MM.1S (cell line): Measurements from ENCODE around the gene SCN3B.

Experiments used
- DNase-seq: peaks from one replicate; pipeline ENCODE4 v3.0.0-alpha.2; 2015
- H2AFZ ChIP-seq: fragments of 300-600 bp; sonication (generic); 2 replicates; pipeline ENCODE4 v1.6.0; 2016; ENCODE audit warnings: antibody characterized with exemption, low read length
- H3F3A ChIP-seq: fragments of 300-600 bp; sonication (generic); 2 replicates; pipeline ENCODE4 v1.6.1; 2016; ENCODE audit warnings: mild to moderate bottlenecking, antibody characterized with exemption, low read length, moderate library complexity, mixed read lengths; ENCODE audit not compliant: insufficient read depth
- H3K27ac ChIP-seq: fragments of 300-600 bp; sonication (generic); 2 replicates; pipeline ENCODE4 v1.5.1; 2016; ENCODE audit warnings: mild to moderate bottlenecking, low read length
- H3K27me3 ChIP-seq: fragments of 300-600 bp; sonication (generic); replicated peaks from 2 replicates; pipeline ENCODE4 v1.6.0; 2016; ENCODE audit warnings: low read length; ENCODE audit not compliant: insufficient read depth
- H3K36me3 ChIP-seq: fragments of 300-600 bp; sonication (generic); replicated peaks from 2 replicates; pipeline ENCODE4 v1.6.1; 2016; ENCODE audit warnings: mild to moderate bottlenecking, low read length, mixed read lengths; ENCODE audit not compliant: insufficient read depth
- H3K4me1 ChIP-seq: fragments of 300-600 bp; sonication (generic); 2 replicates; pipeline ENCODE4 v1.6.1; 2016; ENCODE audit warnings: low read length, mixed read lengths
- H3K4me2 ChIP-seq: fragments of 300-600 bp; sonication (generic); 2 replicates; pipeline ENCODE4 v1.6.0; 2016; ENCODE audit warnings: low read depth, low read length
- H3K4me3 ChIP-seq: fragments of 300-600 bp; sonication (generic); 2 replicates; pipeline ENCODE4 v1.5.1; 2016; ENCODE audit warnings: low read length, mixed read lengths
- H3K79me2 ChIP-seq: fragments of 300-600 bp; sonication (generic); 2 replicates; pipeline ENCODE4 v1.6.1; 2016; ENCODE audit warnings: mixed run types, low read length, mixed read lengths
- H3K9ac ChIP-seq: fragments of 300-600 bp; sonication (generic); 2 replicates; pipeline ENCODE4 v1.6.1; 2016; ENCODE audit warnings: low read length, mixed read lengths
- H3K9me2 ChIP-seq: fragments of 300-600 bp; sonication (generic); replicated peaks from 2 replicates; pipeline ENCODE4 v1.6.1; 2016; ENCODE audit warnings: mild to moderate bottlenecking, low read length, mixed read lengths; ENCODE audit not compliant: insufficient read depth
- H3K9me3 ChIP-seq: fragments of 300-600 bp; sonication (generic); replicated peaks from 2 replicates; pipeline ENCODE4 v1.6.1; 2016; ENCODE audit warnings: mild to moderate bottlenecking, low read length, mixed read lengths; ENCODE audit not compliant: insufficient read depth
- H4K20me1 ChIP-seq: fragments of 300-600 bp; sonication (generic); 2 replicates; pipeline ENCODE4 v1.6.1; 2016; ENCODE audit warnings: mild to moderate bottlenecking, low read length, moderate library complexity, mixed read lengths; ENCODE audit not compliant: insufficient read depth
- EZH2 ChIP-seq: fragments of 300-600 bp; sonication (generic); optimal IDR thresholded peaks from 2 replicates; pipeline ENCODE3; 2017; ENCODE audit warnings: low read depth, mild to moderate bottlenecking, antibody characterized with exemption, low read length, mixed read lengths
- EZH2phosphoT487 ChIP-seq: fragments of 300-600 bp; sonication (generic); IDR thresholded peaks from 2 replicates; pipeline ENCODE4 v1.6.1; 2018; ENCODE audit warnings: antibody characterized with exemption, low read length
- TF ChIP-seq, protein P1 (sequence below): fragments of 300-600 bp; sonication (generic); IDR thresholded peaks from 2 replicates; pipeline ENCODE4 v1.5.1; 2016; ENCODE audit warnings: antibody characterized with exemption, low read length, mixed read lengths

The SCN3B gene

DNA sequence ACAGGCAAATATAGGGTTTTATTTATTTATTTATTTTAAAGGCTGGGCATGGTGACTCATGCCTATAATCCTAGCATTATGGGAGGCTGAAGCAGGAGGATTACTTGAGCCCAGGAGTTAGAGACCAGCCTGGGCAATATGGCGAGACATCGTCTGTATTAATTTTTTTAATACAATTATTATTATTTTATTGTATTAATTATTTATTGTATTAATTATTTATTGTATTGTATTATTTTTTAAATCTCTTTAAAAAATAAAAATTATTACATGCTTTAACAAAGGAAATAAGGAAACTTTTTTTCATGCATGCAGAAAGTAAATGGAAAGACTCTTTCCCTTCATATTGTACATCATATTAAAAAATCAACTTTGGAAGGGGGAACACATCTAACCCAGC lies 3.5 kb downstream of the SCN3B start:
- H3K4me3 ChIP-seq = no peak overlapping the region
- TF ChIP-seq EZH2phosphoT487 (no peak), EZH2 (no peak)
- TF ChIP-seq, protein P1, sequence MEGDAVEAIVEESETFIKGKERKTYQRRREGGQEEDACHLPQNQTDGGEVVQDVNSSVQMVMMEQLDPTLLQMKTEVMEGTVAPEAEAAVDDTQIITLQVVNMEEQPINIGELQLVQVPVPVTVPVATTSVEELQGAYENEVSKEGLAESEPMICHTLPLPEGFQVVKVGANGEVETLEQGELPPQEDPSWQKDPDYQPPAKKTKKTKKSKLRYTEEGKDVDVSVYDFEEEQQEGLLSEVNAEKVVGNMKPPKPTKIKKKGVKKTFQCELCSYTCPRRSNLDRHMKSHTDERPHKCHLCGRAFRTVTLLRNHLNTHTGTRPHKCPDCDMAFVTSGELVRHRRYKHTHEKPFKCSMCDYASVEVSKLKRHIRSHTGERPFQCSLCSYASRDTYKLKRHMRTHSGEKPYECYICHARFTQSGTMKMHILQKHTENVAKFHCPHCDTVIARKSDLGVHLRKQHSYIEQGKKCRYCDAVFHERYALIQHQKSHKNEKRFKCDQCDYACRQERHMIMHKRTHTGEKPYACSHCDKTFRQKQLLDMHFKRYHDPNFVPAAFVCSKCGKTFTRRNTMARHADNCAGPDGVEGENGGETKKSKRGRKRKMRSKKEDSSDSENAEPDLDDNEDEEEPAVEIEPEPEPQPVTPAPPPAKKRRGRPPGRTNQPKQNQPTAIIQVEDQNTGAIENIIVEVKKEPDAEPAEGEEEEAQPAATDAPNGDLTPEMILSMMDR = no peak
- no peaks in the 10 kb centered on the region for H3F3A ChIP-seq
- no peaks in the 10 kb centered on the region for H3K9me3 ChIP-seq
- H4K20me1 ChIP-seq = no peaks in the 10 kb centered on the region
- no peak for DNase-seq
- H3K4me2 ChIP-seq = no peak overlapping the region
- H3K36me3 ChIP-seq = no peaks in the 10 kb centered on the region
- H3K9me2 ChIP-seq = no peaks in the 10 kb centered on the region
- no peak overlapping the region for H2AFZ ChIP-seq
- no peak overlapping the region for H3K27ac ChIP-seq
- no peak overlapping the region for H3K9ac ChIP-seq
- no peaks in the 10 kb centered on the region for H3K4me1 ChIP-seq
- H3K79me2 ChIP-seq = no peaks in the 10 kb centered on the region
- H3K27me3 ChIP-seq = peaks cover 17% of the 10 kb centered on the region; the same call in 1 of the 2 replicates

DNA sequence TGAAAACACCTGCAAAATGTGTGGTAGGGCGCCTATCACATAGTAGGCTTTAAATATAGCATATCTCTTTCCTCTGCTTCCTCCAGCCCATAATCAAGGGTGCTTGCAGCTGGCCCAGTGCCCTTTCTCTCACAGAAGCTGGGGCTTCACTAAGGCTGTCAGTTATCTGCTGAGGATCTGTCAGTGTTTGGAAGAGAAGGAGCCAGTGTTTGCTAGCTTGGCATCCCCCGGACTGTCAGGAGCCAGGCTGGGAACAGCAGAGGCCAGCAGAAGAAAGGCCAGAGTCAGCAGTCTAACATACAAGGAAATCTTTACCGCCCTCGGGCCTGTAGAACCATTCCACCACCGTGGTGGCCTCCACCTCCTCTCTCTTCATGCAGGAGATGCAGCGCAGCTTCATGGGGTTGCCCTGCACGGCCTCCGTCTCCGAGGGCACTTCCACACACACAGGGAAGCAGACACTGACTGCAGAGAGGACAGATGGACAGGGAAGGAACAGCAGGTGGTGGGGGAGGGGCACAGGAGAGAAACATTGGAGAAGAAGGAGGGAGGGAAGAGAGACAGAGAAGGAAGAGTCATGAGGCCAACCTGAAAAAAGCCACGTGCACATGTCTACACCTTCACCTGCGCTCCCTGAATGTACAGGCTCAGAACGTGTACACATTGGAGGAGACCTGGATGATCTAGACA lies 9.0 kb downstream of the SCN3B start:
- H4K20me1 ChIP-seq = no peaks in the 10 kb centered on the region
- no peaks in the 10 kb centered on the region for H3K9me3 ChIP-seq
- no peaks in the 10 kb centered on the region for H3K27me3 ChIP-seq
- TF ChIP-seq, protein P1 = no peak
- no peak for TF ChIP-seq EZH2phosphoT487
- H3K9me2 ChIP-seq = no peaks in the 10 kb centered on the region
- no peaks in the 10 kb centered on the region for H3K36me3 ChIP-seq
- H2AFZ ChIP-seq = no peak overlapping the region
- no peaks in the 10 kb centered on the region for H3F3A ChIP-seq
- no peak for DNase-seq
- H3K4me2 ChIP-seq = no peak overlapping the region
- no peaks in the 10 kb centered on the region for H3K79me2 ChIP-seq
- H3K4me3 ChIP-seq = no peak overlapping the region
- no peak overlapping the region for H3K9ac ChIP-seq
- no peaks in the 10 kb centered on the region; the same call in 1 of the 2 replicates for H3K4me1 ChIP-seq
- no peak overlapping the region for H3K27ac ChIP-seq

DNA sequence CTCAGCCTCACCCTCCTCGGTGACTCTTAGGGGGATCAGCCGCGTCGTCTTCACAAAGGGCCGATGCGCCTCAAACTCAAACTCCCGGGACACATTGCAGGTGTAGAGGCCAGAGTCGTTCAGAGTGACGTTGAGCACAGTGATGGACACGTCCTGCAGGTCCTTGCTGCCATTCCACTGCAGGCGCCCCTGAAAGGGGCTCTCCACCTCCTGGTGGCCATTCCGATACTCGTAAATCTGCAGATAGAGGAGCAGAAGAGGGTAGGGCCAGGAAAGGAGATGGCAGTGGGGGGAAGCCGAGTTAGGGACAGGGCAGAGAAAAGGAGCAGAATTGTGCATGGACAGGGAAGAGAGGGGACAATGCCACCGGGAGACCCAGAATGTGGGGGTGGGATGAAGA lies 12.0 kb downstream of the SCN3B start:
- Histone ChIP-seq H3K79me2 (no peaks in the 10 kb centered on the region), H3K4me2 (no peak overlapping the region), H4K20me1 (no peaks in the 10 kb centered on the region), H3K9me2 (no peaks in the 10 kb centered on the region), H3K27me3 (no peaks in the 10 kb centered on the region), H2AFZ (no peak overlapping the region), H3K4me1 (peaks cover 6% of the 10 kb centered on the region; the same call in 1 of the 2 replicates), H3K4me3 (no peak overlapping the region), H3K27ac (no peak overlapping the region), H3K9me3 (no peaks in the 10 kb centered on the region), H3K36me3 (no peaks in the 10 kb centered on the region), H3F3A (no peaks in the 10 kb centered on the region), H3K9ac (no peak overlapping the region)
- no peak for DNase-seq
- TF ChIP-seq EZH2phosphoT487 (no peak), EZH2 (no peak)
- TF ChIP-seq, protein P1 = no peak
